Neural progenitor cell (in vitro differentiated cells): ENCODE results near the gene MCM5.

ENCODE experiments used
- EZH2 ChIP-seq: fragments of 200-600 bp; sonication (generic); IDR thresholded peaks from 2 replicates; pipeline ENCODE4 v1.6.1; 2017; ENCODE audit warnings: antibody characterized with exemption, mild to moderate bottlenecking, moderate library complexity
- EZH2phosphoT487 ChIP-seq: fragments of 200-600 bp; sonication (generic); IDR thresholded peaks from 2 replicates; pipeline ENCODE4 v1.6.1; 2017; ENCODE audit warnings: antibody characterized with exemption
- TF ChIP-seq, protein P1 (sequence below): fragments of 200-600 bp; sonication (generic); IDR thresholded peaks from 2 replicates; pipeline ENCODE4 v1.5.1; 2017; ENCODE audit warnings: antibody characterized with exemption, mild to moderate bottlenecking

DNA sequence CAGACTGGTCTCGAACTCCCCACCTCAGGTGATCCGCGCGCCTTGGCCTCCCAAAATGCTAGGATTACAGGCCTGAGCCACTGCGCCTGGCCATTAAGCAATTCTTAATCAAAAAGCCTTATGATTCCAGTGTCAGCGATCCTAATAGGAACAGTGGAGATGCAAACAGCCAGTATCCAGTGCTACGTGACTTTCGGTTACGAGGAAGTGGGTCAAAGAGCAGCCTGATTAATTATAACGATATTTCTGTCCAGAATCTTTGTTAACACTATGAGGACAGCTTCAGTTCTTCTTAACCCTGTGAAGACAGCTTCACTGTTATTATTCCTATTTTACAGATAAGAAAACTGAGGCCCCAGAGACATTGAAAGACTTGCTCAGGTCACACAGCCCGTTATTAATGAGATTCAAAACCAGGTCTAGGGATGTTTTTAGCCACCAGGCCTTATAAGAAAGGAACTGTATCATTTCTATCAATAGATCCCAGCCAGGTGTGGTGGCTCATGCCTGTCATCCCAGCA is 36.3 kb upstream of the MCM5 start:
- TF ChIP-seq EZH2, result no peak
- TF ChIP-seq, protein P1, sequence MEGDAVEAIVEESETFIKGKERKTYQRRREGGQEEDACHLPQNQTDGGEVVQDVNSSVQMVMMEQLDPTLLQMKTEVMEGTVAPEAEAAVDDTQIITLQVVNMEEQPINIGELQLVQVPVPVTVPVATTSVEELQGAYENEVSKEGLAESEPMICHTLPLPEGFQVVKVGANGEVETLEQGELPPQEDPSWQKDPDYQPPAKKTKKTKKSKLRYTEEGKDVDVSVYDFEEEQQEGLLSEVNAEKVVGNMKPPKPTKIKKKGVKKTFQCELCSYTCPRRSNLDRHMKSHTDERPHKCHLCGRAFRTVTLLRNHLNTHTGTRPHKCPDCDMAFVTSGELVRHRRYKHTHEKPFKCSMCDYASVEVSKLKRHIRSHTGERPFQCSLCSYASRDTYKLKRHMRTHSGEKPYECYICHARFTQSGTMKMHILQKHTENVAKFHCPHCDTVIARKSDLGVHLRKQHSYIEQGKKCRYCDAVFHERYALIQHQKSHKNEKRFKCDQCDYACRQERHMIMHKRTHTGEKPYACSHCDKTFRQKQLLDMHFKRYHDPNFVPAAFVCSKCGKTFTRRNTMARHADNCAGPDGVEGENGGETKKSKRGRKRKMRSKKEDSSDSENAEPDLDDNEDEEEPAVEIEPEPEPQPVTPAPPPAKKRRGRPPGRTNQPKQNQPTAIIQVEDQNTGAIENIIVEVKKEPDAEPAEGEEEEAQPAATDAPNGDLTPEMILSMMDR, result no peak
- no peak for TF ChIP-seq EZH2phosphoT487
